Measurements from ENCODE around the gene MEMO1. TPM values are rescaled to one million over a fixed set of nuclear protein-coding genes. Genes with fewer than 3 reads are reported as not detected.

Gene MEMO1
- total RNA-seq, 1 experiment from 2014 or later: 66.0 TPM

DNA sequence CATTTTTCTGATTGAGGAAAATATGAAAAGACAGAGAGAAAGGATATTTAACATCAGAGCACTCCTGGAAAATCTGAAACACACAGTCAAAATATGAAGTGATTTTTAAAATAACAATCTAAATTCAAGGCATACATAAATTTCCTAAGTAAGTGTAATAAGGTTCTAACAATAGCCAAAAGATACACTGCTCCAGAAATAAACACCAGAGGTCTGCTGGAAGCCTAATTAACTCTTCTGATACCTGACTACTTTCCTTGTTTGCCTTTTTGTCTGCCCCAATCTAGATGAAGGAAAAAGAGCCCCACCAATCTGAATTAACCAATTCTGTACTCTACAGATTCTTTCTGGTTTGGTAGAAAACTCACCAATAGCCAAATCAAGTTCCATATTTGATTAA is 87.1 kb downstream of the MEMO1 start:
- H3K9me3 ChIP-seq (ENCODE audit: low read depth, low read length, poor library complexity, severe bottlenecking): no peaks in the 10 kb centered on the region
- intact Hi-C loops (cut with micrococcal nuclease; ENCODE audit: unreplicated experiment): no loop called here
- H3K4me1 ChIP-seq (ENCODE audit: insufficient read depth, low read length, poor library complexity, severe bottlenecking): no peaks in the 10 kb centered on the region
- H3K4me3 ChIP-seq (ENCODE audit: low read depth, low read length, poor library complexity, severe bottlenecking): no peak overlapping the region
- no TSS peak for BruUV-seq (replicated peaks)
- ChIA-PET POLR2A (ENCODE audit: low non-redundant PET) (no interaction called here), CTCF (no interaction called here)
- no peak for TF ChIP-seq CTCF (conservative IDR thresholded peaks at IDR 0.05; ENCODE audit: low read depth, low read length)
- no peak for TF ChIP-seq EZH2 (IDR thresholded peaks at IDR 0.05; ENCODE audit: borderline replicate concordance, low read depth, low read length, poor library complexity, severe bottlenecking)
- no peaks in the 10 kb centered on the region for H3K27me3 ChIP-seq (replicated peaks; ENCODE audit: insufficient read depth, low read depth, low read length, poor library complexity)
- H3K36me3 ChIP-seq (ENCODE audit: insufficient read depth, low read length, poor library complexity, severe bottlenecking): no peaks in the 10 kb centered on the region
- no peak for DNase-seq (ENCODE audit: low spot score)
- no peak overlapping the region for H3K27ac ChIP-seq (ENCODE audit: low read depth, low read length, poor library complexity, severe bottlenecking)

GRCh38 chr2:31922542-31923408 is 88.0 kb downstream of the MEMO1 start:
- CTCF ChIA-PET: no interaction called here
- TF ChIP-seq CTCF (conservative IDR thresholded peaks at IDR 0.05; ENCODE audit: low read depth, low read length) (no peak), EZH2 (IDR thresholded peaks at IDR 0.05; ENCODE audit: borderline replicate concordance, low read depth, low read length, poor library complexity, severe bottlenecking) (no peak)
- Histone ChIP-seq H3K27ac (ENCODE audit: low read depth, low read length, poor library complexity, severe bottlenecking) (no peak overlapping the region), H3K4me3 (ENCODE audit: low read depth, low read length, poor library complexity, severe bottlenecking) (no peak overlapping the region), H3K27me3 (replicated peaks; ENCODE audit: insufficient read depth, low read depth, low read length, poor library complexity) (no peaks in the 10 kb centered on the region), H3K9me3 (ENCODE audit: low read depth, low read length, poor library complexity, severe bottlenecking) (no peaks in the 10 kb centered on the region), H3K4me1 (ENCODE audit: insufficient read depth, low read length, poor library complexity, severe bottlenecking) (no peaks in the 10 kb centered on the region), H3K36me3 (ENCODE audit: insufficient read depth, low read length, poor library complexity, severe bottlenecking) (no peaks in the 10 kb centered on the region)
- BruUV-seq (replicated peaks): no TSS peak
- intact Hi-C loops (cut with micrococcal nuclease; ENCODE audit: unreplicated experiment): no loop called here
- DNase-seq (ENCODE audit: low spot score): no peak
- POLR2A ChIA-PET (ENCODE audit: low non-redundant PET): no interaction called here

DNA sequence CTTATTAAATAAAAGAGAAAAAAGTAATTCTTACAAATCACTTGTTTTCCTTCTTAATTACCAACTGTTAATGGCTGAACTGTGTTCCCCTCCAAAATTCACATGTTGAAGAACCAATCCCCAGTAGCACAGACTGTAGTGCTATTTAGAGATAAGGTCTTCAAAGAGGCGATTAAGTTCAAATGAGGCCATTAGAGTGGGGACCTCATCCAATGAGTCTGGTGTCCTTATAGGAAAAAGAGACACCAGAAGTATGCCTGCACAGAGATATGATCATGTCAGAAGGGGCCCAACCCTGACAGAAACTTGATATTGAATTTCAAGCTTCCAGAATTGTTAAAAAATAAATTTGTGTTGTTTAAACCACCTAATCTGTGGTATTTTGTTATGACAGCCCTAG is 89.8 kb downstream of the MEMO1 start:
- H3K4me3 ChIP-seq (ENCODE audit: low read depth, low read length, poor library complexity, severe bottlenecking): no peak overlapping the region
- ChIA-PET POLR2A (ENCODE audit: low non-redundant PET) (no interaction called here), CTCF (no interaction called here)
- no peaks in the 10 kb centered on the region for H3K36me3 ChIP-seq (ENCODE audit: insufficient read depth, low read length, poor library complexity, severe bottlenecking)
- no TSS peak for BruUV-seq (replicated peaks)
- no peak overlapping the region for H3K27ac ChIP-seq (ENCODE audit: low read depth, low read length, poor library complexity, severe bottlenecking)
- DNase-seq (ENCODE audit: low spot score): no peak
- H3K9me3 ChIP-seq (ENCODE audit: low read depth, low read length, poor library complexity, severe bottlenecking): no peaks in the 10 kb centered on the region
- TF ChIP-seq CTCF (conservative IDR thresholded peaks at IDR 0.05; ENCODE audit: low read depth, low read length) (no peak), EZH2 (IDR thresholded peaks at IDR 0.05; ENCODE audit: borderline replicate concordance, low read depth, low read length, poor library complexity, severe bottlenecking) (no peak)
- intact Hi-C loops (cut with micrococcal nuclease; ENCODE audit: unreplicated experiment): no loop called here
- no peaks in the 10 kb centered on the region for H3K4me1 ChIP-seq (ENCODE audit: insufficient read depth, low read length, poor library complexity, severe bottlenecking)
- no peaks in the 10 kb centered on the region for H3K27me3 ChIP-seq (replicated peaks; ENCODE audit: insufficient read depth, low read depth, low read length, poor library complexity)
